ENCODE data around the gene PFDN2.

DNA sequence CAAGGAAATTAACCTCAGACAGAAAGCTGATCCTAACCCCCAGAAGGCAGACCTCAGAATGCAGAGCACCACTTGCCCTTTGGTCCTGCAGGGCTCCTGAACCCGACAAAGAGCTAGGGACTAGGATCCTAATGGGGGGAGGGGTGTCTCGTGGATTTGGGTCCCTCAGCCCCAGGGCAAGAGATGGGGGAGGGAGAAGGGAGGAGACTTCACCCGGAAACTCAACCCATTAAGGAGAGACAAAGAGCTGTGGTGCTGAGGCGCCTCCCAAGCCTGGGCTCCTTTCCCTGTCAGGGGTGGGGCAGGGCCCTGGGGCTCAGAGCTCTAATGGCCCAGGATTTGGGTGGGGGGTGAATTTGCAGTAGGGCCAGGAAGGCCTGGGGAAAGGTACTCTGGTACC, 31.4 kb downstream of the PFDN2 start:
- TF ChIP-seq, protein P1, sequence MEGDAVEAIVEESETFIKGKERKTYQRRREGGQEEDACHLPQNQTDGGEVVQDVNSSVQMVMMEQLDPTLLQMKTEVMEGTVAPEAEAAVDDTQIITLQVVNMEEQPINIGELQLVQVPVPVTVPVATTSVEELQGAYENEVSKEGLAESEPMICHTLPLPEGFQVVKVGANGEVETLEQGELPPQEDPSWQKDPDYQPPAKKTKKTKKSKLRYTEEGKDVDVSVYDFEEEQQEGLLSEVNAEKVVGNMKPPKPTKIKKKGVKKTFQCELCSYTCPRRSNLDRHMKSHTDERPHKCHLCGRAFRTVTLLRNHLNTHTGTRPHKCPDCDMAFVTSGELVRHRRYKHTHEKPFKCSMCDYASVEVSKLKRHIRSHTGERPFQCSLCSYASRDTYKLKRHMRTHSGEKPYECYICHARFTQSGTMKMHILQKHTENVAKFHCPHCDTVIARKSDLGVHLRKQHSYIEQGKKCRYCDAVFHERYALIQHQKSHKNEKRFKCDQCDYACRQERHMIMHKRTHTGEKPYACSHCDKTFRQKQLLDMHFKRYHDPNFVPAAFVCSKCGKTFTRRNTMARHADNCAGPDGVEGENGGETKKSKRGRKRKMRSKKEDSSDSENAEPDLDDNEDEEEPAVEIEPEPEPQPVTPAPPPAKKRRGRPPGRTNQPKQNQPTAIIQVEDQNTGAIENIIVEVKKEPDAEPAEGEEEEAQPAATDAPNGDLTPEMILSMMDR (IDR thresholded peaks at IDR 0.05), result no peak
- TF ChIP-seq POLR2A (IDR thresholded peaks at IDR 0.05), result no peak

All from thyroid gland (tissue), 4 donors.